Ishikawa (cell line): Measurements from ENCODE around the gene ELMOD3.
A peak's percentile ranks its signal among the peaks of the same experiment; 100 is the strongest.

Source experiments
- CEBPB ChIP-seq: IDR thresholded peaks from 2 replicates; pipeline ENCODE4 v1.6.1; 2012
- CREB1 ChIP-seq: IDR thresholded peaks from 2 replicates; pipeline ENCODE4 v1.6.1; 2012; ENCODE audit warnings: low read depth
- EGR1 ChIP-seq: IDR thresholded peaks from 2 replicates; pipeline ENCODE4 v1.6.1; 2012
- EP300 ChIP-seq: IDR thresholded peaks from 2 replicates; pipeline ENCODE4 v1.6.1; 2012; ENCODE audit warnings: borderline replicate concordance
- FOXM1 ChIP-seq: IDR thresholded peaks from 2 replicates; pipeline ENCODE4 v1.6.1; 2012; ENCODE audit warnings: low read depth, borderline replicate concordance
- NFIC ChIP-seq: IDR thresholded peaks from 2 replicates; pipeline ENCODE4 v1.6.1; 2012
- RAD21 ChIP-seq: IDR thresholded peaks from 2 replicates; pipeline ENCODE4 v1.6.1; 2012; ENCODE audit warnings: low read depth
- REST ChIP-seq: IDR thresholded peaks from 2 replicates; pipeline ENCODE4 v1.6.1; 2012; ENCODE audit warnings: low read depth, mild to moderate bottlenecking
- TAF1 ChIP-seq: IDR thresholded peaks from 2 replicates; pipeline ENCODE4 v1.6.1; 2012; ENCODE audit warnings: low read depth, mild to moderate bottlenecking
- TCF12 ChIP-seq: IDR thresholded peaks from 2 replicates; pipeline ENCODE4 v1.6.1; 2012; ENCODE audit warnings: low read depth
- TEAD4 ChIP-seq: IDR thresholded peaks from 2 replicates; pipeline ENCODE4 v1.6.1; 2012
- YY1 ChIP-seq: IDR thresholded peaks from 2 replicates; pipeline ENCODE4 v1.6.1; 2012; ENCODE audit warnings: low read depth
- ZBTB7A ChIP-seq: IDR thresholded peaks from 2 replicates; pipeline ENCODE4 v1.6.1; 2012; ENCODE audit warnings: low read depth
- TF ChIP-seq, protein P1 (sequence below): IDR thresholded peaks from 2 replicates; pipeline ENCODE4 v1.6.1; 2012
- TF ChIP-seq, protein P2 (sequence below): IDR thresholded peaks from 2 replicates; pipeline ENCODE4 v1.6.1; 2012

ELMOD3 gene

GRCh38 chr2:85401844-85402243, 47.3 kb downstream of the ELMOD3 start:
- no peak for TF ChIP-seq ZBTB7A
- no peak for TF ChIP-seq TEAD4
- TF ChIP-seq YY1, result no peak
- no peak for TF ChIP-seq EGR1
- no peak for TF ChIP-seq TAF1
- no peak for TF ChIP-seq FOXM1
- TF ChIP-seq, protein P1, sequence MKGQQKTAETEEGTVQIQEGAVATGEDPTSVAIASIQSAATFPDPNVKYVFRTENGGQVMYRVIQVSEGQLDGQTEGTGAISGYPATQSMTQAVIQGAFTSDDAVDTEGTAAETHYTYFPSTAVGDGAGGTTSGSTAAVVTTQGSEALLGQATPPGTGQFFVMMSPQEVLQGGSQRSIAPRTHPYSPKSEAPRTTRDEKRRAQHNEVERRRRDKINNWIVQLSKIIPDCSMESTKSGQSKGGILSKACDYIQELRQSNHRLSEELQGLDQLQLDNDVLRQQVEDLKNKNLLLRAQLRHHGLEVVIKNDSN, result no peak
- TF ChIP-seq CREB1, result no peak
- TF ChIP-seq EP300, result no peak
- TF ChIP-seq TCF12, result no peak
- no peak for TF ChIP-seq CEBPB
- no peak for TF ChIP-seq RAD21
- no peak for TF ChIP-seq NFIC
- TF ChIP-seq, protein P2, sequence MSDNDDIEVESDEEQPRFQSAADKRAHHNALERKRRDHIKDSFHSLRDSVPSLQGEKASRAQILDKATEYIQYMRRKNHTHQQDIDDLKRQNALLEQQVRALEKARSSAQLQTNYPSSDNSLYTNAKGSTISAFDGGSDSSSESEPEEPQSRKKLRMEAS, result no peak

GRCh38 chr2:85405201-85406059, 50.9 kb downstream of the ELMOD3 start:
- TF ChIP-seq RAD21, result no peak
- TF ChIP-seq YY1, result no peak
- TF ChIP-seq FOXM1, result no peak
- TF ChIP-seq REST, result no peak
- TF ChIP-seq, protein P2, result no peak
- no peak for TF ChIP-seq CEBPB
- TF ChIP-seq CREB1, result no peak
- no peak for TF ChIP-seq EGR1
- no peak for TF ChIP-seq TEAD4
- no peak for TF ChIP-seq ZBTB7A
- no peak for TF ChIP-seq TAF1

DNA sequence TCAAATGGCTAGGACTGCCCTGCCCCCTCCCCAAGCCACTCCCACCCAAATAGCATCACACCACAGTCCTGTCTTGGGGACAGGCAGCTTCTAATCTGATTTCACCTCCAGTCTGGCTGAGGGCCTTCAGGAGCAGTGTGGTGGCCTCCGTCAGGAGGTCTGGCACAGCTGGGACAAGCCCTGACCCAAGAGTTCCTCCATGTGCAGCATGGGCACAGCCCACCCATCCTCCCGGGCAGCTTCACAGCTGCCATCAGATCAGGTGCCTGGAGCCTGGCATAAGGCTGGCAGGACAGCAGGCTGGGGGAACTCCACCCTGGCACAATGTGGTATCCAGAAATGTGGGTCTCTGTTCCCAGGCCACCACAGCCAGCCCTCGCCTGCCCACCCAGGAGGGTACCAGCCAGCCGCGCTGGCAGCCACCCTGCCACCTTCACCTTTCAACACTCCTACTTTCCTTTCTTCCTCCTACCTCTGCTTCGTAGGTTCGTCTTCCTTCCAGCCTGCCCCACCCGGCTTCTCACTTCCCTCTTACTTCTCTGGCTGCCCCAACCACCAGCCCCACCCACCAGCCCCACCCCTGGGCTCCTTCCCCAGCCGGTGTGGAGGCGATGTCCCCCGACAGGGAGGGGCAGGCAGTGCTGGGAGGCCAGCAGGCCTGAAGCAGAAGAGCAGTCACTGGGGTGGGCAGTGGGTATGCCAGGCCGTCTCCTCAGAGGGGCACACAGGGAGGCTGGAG, 55.4 kb downstream of the ELMOD3 start, which contains the start of gene CAPG:
Gene CAPG, minus strand, starts transcription at position 522 of the 739 bp plus-strand sequence. CDS start 8,221 bp downstream, outside the sequence.
- TF ChIP-seq EP300, result no peak
- TF ChIP-seq EGR1, result no peak
- TF ChIP-seq TAF1, result peak; percentile 31; the same call in 1 of the 2 replicates

- TF ChIP-seq TCF12 (no peak), ZBTB7A (no peak), NFIC (no peak)
Observed at GRCh38 chr2:85410584-85411404, 56.2 kb downstream of the ELMOD3 start.

GRCh38 chr2:85411405-85411748, 56.8 kb downstream of the ELMOD3 start:
- TF ChIP-seq FOXM1 (no peak), RAD21 (no peak), REST (no peak)

- TF ChIP-seq EP300 (no peak), REST (no peak), TAF1 (no peak), TCF12 (no peak), NFIC (no peak), CREB1 (no peak), CEBPB (no peak), TEAD4 (no peak)
Observed at GRCh38 chr2:85413592-85414420, 59.2 kb downstream of the ELMOD3 start.
